Astrocyte (in vitro differentiated cells and primary cell): ENCODE results near the gene MBNL1. TPM values are rescaled to one million over a fixed set of nuclear protein-coding genes. Genes with fewer than 3 reads are reported as not detected.

Experiments used
- DNase-seq: peaks from one replicate; pipeline ENCODE4 v3.0.0-alpha.2; 2010; ENCODE audit warnings: low read depth
- FAIRE-seq: peaks from 2 replicates; lab custom pipeline; 2011; peaks lifted over from hg19 to GRCh38; lab: Jason Lieb, UNC
- H2AFZ ChIP-seq: 2 replicates; pipeline ENCODE4 v1.6.0; 2012; ENCODE audit warnings: low read depth, low read length, inconsistent platforms
- H3K27ac ChIP-seq: 2 replicates; pipeline ENCODE4 v1.5.1; 2011; ENCODE audit warnings: low read depth, low read length, inconsistent platforms
- H3K27me3 ChIP-seq: 2 replicates; pipeline ENCODE4 v1.6.0; 2011; ENCODE audit warnings: low read length, inconsistent platforms; ENCODE audit not compliant: insufficient read depth
- H3K36me3 ChIP-seq: 2 replicates; pipeline ENCODE4 v1.5.1; 2011; ENCODE audit warnings: low read length, inconsistent platforms; ENCODE audit not compliant: insufficient read depth
- H3K4me1 ChIP-seq: 2 replicates; pipeline ENCODE4 v1.5.1; 2011; ENCODE audit warnings: low read length, inconsistent platforms; ENCODE audit not compliant: insufficient read depth
- H3K4me2 ChIP-seq: 2 replicates; pipeline ENCODE4 v1.6.0; 2012; ENCODE audit warnings: low read length, inconsistent platforms
- H3K4me3 ChIP-seq: 2 replicates; pipeline ENCODE4 v1.5.1; 2011; ENCODE audit warnings: low read depth, mild to moderate bottlenecking, low read length, inconsistent platforms; ENCODE audit not compliant: insufficient read depth
- H3K79me2 ChIP-seq: 2 replicates; pipeline ENCODE4 v1.6.0; 2012; ENCODE audit warnings: mild to moderate bottlenecking, low read length, inconsistent platforms; ENCODE audit not compliant: insufficient read depth
- H3K9ac ChIP-seq: 2 replicates; pipeline ENCODE4 v1.6.0; 2012; ENCODE audit warnings: mild to moderate bottlenecking, low read length, inconsistent platforms
- H3K9me3 ChIP-seq: 2 replicates; pipeline ENCODE4 v1.5.1; 2012; ENCODE audit warnings: low read depth, mild to moderate bottlenecking, low read length, inconsistent platforms; ENCODE audit not compliant: insufficient read depth
- H4K20me1 ChIP-seq: 2 replicates; pipeline ENCODE4 v1.6.0; 2012; ENCODE audit warnings: low read length, inconsistent platforms; ENCODE audit not compliant: insufficient read depth
- H3K27ac Mint-ChIP-seq: one replicate; pipeline ENCODE4 v1.8.0; 2021; ENCODE audit warnings: mild to moderate bottlenecking, mixed read lengths; ENCODE audit not compliant: unreplicated experiment
- H3K27me3 Mint-ChIP-seq: one replicate; pipeline ENCODE4 v1.8.0; 2021; ENCODE audit warnings: low read depth, mixed read lengths; ENCODE audit not compliant: unreplicated experiment
- H3K36me3 Mint-ChIP-seq: one replicate; pipeline ENCODE4 v1.8.0; 2021; ENCODE audit warnings: low read depth, mixed read lengths; ENCODE audit not compliant: unreplicated experiment
- H3K4me1 Mint-ChIP-seq: one replicate; pipeline ENCODE4 v1.8.0; 2021; ENCODE audit warnings: low read depth, mixed read lengths; ENCODE audit not compliant: unreplicated experiment
- H3K4me3 Mint-ChIP-seq: one replicate; pipeline ENCODE4 v1.8.0; 2021; ENCODE audit warnings: mild to moderate bottlenecking, moderate library complexity, mixed read lengths; ENCODE audit not compliant: unreplicated experiment
- H3K9me3 Mint-ChIP-seq: one replicate; pipeline ENCODE4 v1.8.0; 2021; ENCODE audit warnings: mild to moderate bottlenecking, mixed read lengths; ENCODE audit not compliant: unreplicated experiment
- EZH2 ChIP-seq: IDR thresholded peaks from 2 replicates; pipeline ENCODE4 v1.6.1; 2012; ENCODE audit warnings: mild to moderate bottlenecking, low read length, inconsistent platforms; ENCODE audit not compliant: insufficient read depth
- total RNA-seq: library from RNA; stranded (reverse); gene quantifications from 2 replicates; pipeline ENCODE4 v1.2.1, GENCODE V29; 2021
- TF ChIP-seq, protein P1 (sequence below): IDR thresholded peaks from 2 replicates; pipeline ENCODE4 v1.5.1; 2011; ENCODE audit warnings: low read depth, mild to moderate bottlenecking, inconsistent platforms, low read length, moderate library complexity; ENCODE audit not compliant: insufficient read depth

MBNL1 gene
- total RNA-seq, 1 donor from 2014 or later = 93.1 TPM

DNA sequence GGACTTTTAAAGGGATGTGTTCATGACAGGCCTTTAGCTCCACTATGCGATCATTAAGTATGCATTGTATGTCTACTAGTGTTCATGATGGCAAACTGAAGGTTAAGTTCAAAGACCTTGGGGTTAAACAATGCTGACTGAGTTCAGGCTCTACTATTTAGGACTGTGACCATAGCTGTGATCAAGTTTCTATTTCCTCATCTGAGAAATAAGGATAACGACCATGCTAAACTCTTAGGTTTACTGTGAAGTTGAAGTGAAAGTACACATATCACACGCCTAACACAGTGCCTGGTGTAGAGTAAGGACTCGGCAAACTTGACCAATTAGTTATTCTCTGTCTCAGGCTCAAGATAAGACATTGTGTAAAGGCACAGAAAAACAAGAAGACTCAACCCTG, 243.2 kb downstream of the MBNL1 start:
- H3K36me3 ChIP-seq = no peaks in the 10 kb centered on the region
- no peak overlapping the region for H3K27ac ChIP-seq
- H2AFZ ChIP-seq = no peak overlapping the region
- Mint-ChIP-seq H3K4me3 (no peak overlapping the region), H3K27me3 (no peaks in the 10 kb centered on the region), H3K27ac (no peak overlapping the region), H3K36me3 (no peaks in the 10 kb centered on the region), H3K4me1 (peaks cover 7% of the 10 kb centered on the region), H3K9me3 (no peaks in the 10 kb centered on the region)
- no peaks in the 10 kb centered on the region for H3K79me2 ChIP-seq
- no peaks in the 10 kb centered on the region for H3K27me3 ChIP-seq
- H3K4me2 ChIP-seq = no peak overlapping the region
- FAIRE-seq = no peak
- H3K9me3 ChIP-seq = no peaks in the 10 kb centered on the region
- no peak for DNase-seq
- H3K4me3 ChIP-seq = no peak overlapping the region
- TF ChIP-seq EZH2 = no peak
- TF ChIP-seq, protein P1, sequence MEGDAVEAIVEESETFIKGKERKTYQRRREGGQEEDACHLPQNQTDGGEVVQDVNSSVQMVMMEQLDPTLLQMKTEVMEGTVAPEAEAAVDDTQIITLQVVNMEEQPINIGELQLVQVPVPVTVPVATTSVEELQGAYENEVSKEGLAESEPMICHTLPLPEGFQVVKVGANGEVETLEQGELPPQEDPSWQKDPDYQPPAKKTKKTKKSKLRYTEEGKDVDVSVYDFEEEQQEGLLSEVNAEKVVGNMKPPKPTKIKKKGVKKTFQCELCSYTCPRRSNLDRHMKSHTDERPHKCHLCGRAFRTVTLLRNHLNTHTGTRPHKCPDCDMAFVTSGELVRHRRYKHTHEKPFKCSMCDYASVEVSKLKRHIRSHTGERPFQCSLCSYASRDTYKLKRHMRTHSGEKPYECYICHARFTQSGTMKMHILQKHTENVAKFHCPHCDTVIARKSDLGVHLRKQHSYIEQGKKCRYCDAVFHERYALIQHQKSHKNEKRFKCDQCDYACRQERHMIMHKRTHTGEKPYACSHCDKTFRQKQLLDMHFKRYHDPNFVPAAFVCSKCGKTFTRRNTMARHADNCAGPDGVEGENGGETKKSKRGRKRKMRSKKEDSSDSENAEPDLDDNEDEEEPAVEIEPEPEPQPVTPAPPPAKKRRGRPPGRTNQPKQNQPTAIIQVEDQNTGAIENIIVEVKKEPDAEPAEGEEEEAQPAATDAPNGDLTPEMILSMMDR = no peak
- no peak overlapping the region for H3K9ac ChIP-seq
- H3K4me1 ChIP-seq = no peaks in the 10 kb centered on the region
- H4K20me1 ChIP-seq = no peaks in the 10 kb centered on the region

DNA sequence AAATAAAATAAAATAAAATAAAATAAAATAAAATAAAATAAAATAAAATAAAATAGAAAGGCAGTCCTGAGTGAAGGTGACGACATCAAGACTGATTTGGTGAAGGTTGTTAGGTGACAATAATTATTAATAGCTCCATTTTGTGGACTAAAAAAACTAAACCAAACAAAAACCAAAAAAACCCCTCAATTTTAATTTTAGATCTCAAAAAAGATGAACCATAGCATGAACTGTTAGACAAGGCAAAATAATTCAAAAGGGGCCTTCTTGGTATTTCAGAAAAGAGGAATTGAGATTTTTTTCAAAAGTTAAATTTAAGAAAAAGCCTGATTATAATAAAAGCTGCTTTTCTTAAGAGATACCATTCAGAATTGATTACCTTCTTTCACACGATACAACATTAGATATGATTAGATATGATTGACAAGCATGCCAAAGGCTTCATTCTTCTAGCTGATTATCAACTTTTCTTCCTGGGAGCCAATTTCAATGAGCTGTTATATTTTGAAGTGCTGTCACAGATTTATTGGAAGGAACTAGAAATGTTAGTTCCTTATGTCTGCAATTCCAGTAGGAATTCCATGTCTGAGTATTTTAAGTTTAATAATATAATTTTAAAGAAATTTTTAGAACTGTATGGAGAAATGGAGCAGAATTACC, 244.7 kb downstream of the MBNL1 start:
- no peaks in the 10 kb centered on the region for H3K4me1 Mint-ChIP-seq
- no peaks in the 10 kb centered on the region for H3K36me3 ChIP-seq
- H3K27me3 ChIP-seq = no peaks in the 10 kb centered on the region
- no peaks in the 10 kb centered on the region for H3K9me3 Mint-ChIP-seq
- FAIRE-seq = no peak
- H4K20me1 ChIP-seq = no peaks in the 10 kb centered on the region
- no peak for DNase-seq
- H3K27ac ChIP-seq = no peak overlapping the region
- no peak overlapping the region for H2AFZ ChIP-seq
- no peak overlapping the region for H3K4me3 ChIP-seq
- H3K9me3 ChIP-seq = no peaks in the 10 kb centered on the region
- no peak overlapping the region for H3K4me3 Mint-ChIP-seq
- no peaks in the 10 kb centered on the region for H3K36me3 Mint-ChIP-seq
- no peak overlapping the region for H3K27ac Mint-ChIP-seq
- no peaks in the 10 kb centered on the region for H3K4me1 ChIP-seq
- no peaks in the 10 kb centered on the region for H3K27me3 Mint-ChIP-seq
- no peaks in the 10 kb centered on the region for H3K79me2 ChIP-seq
- H3K9ac ChIP-seq = no peak overlapping the region
- TF ChIP-seq, protein P1 = no peak
- TF ChIP-seq EZH2 = no peak
- H3K4me2 ChIP-seq = no peak overlapping the region
